Measurements from ENCODE around the gene SSR1.

SSR1 gene

GRCh38 chr6:7304821-7305220 lies 8.2 kb downstream of the SSR1 start:
- Histone ChIP-seq H4K20me1 (ENCODE audit: low read depth, low read length) (peaks cover 31% of the 10 kb centered on the region), H3K27ac (ENCODE audit: low read depth, low read length) (no peak overlapping the region), H3K36me3 (ENCODE audit: low read length) (peaks cover 65% of the 10 kb centered on the region), H3K4me3 (ENCODE audit: insufficient read depth, low read length, poor library complexity, severe bottlenecking) (no peak overlapping the region), H3K27me3 (ENCODE audit: low read length) (no peaks in the 10 kb centered on the region), H3K9ac (ENCODE audit: low read length) (no peak overlapping the region), H3F3A (ENCODE audit: insufficient read depth) (no peaks in the 10 kb centered on the region), H3K79me2 (ENCODE audit: insufficient read depth, low read length) (peaks cover 63% of the 10 kb centered on the region), H3K9me3 (ENCODE audit: insufficient read depth, low read length) (no peaks in the 10 kb centered on the region), H2AFZ (ENCODE audit: low read depth, low read length, severe bottlenecking) (no peak overlapping the region), H3K9me2 (replicated peaks; ENCODE audit: insufficient read depth, low read length) (no peaks in the 10 kb centered on the region), H3K4me2 (ENCODE audit: low read depth, low read length, poor library complexity, severe bottlenecking) (no peak overlapping the region)
- no peak for TF ChIP-seq EZH2phosphoT487 (conservative IDR thresholded peaks at IDR 0.05; ENCODE audit: low read length)
- TF ChIP-seq, protein P1, sequence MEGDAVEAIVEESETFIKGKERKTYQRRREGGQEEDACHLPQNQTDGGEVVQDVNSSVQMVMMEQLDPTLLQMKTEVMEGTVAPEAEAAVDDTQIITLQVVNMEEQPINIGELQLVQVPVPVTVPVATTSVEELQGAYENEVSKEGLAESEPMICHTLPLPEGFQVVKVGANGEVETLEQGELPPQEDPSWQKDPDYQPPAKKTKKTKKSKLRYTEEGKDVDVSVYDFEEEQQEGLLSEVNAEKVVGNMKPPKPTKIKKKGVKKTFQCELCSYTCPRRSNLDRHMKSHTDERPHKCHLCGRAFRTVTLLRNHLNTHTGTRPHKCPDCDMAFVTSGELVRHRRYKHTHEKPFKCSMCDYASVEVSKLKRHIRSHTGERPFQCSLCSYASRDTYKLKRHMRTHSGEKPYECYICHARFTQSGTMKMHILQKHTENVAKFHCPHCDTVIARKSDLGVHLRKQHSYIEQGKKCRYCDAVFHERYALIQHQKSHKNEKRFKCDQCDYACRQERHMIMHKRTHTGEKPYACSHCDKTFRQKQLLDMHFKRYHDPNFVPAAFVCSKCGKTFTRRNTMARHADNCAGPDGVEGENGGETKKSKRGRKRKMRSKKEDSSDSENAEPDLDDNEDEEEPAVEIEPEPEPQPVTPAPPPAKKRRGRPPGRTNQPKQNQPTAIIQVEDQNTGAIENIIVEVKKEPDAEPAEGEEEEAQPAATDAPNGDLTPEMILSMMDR (IDR thresholded peaks at IDR 0.05; ENCODE audit: insufficient read depth, low read length, poor library complexity, severe bottlenecking) = no peak

DNA sequence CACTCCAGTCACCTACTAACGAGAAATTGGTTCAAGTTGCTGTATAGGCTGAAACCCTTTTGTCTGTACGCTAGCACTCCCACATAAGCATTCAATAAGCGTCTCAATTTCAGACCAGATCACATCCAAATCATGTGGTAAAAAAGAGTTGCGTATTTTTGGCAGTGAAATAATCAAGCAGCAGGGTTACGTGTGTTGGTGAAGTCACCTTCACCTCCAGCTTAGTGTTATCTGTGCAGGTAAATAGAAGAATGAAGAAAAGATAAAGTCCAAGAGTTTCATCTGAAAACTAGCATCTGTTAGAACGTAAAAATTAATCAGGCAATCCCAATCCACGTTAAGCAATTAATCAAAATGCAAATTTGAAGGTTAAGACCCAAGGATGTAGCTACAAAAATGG lies 11.3 kb downstream of the SSR1 start:
- no peak overlapping the region for H3K4me3 ChIP-seq (ENCODE audit: insufficient read depth, low read length, poor library complexity, severe bottlenecking)
- peaks cover 23% of the 10 kb centered on the region for H4K20me1 ChIP-seq (ENCODE audit: low read depth, low read length)
- no peak overlapping the region for H3K4me2 ChIP-seq (ENCODE audit: low read depth, low read length, poor library complexity, severe bottlenecking)
- no peak overlapping the region for H3K27ac ChIP-seq (ENCODE audit: low read depth, low read length)
- no peaks in the 10 kb centered on the region for H3K9me3 ChIP-seq (ENCODE audit: insufficient read depth, low read length)
- TF ChIP-seq EZH2phosphoT487 (conservative IDR thresholded peaks at IDR 0.05; ENCODE audit: low read length) = no peak
- TF ChIP-seq, protein P1 (IDR thresholded peaks at IDR 0.05; ENCODE audit: insufficient read depth, low read length, poor library complexity, severe bottlenecking) = no peak
- no peaks in the 10 kb centered on the region for H3K27me3 ChIP-seq (ENCODE audit: low read length)
- peaks cover 34% of the 10 kb centered on the region for H3K79me2 ChIP-seq (ENCODE audit: insufficient read depth, low read length)
- no peaks in the 10 kb centered on the region for H3K9me2 ChIP-seq (replicated peaks; ENCODE audit: insufficient read depth, low read length)
- H3K36me3 ChIP-seq (ENCODE audit: low read length) = peaks cover 68% of the 10 kb centered on the region
- no peaks in the 10 kb centered on the region for H3F3A ChIP-seq (ENCODE audit: insufficient read depth)
- H3K9ac ChIP-seq (ENCODE audit: low read length) = no peak overlapping the region
- H2AFZ ChIP-seq (ENCODE audit: low read depth, low read length, severe bottlenecking) = no peak overlapping the region

- Histone ChIP-seq H3K9me2 (replicated peaks; ENCODE audit: insufficient read depth, low read length) (no peaks in the 10 kb centered on the region), H3K36me3 (ENCODE audit: low read length) (peaks cover 76% of the 10 kb centered on the region), H3K27ac (ENCODE audit: low read depth, low read length) (no peak overlapping the region), H3K27me3 (ENCODE audit: low read length) (no peaks in the 10 kb centered on the region), H3K9me3 (ENCODE audit: insufficient read depth, low read length) (no peaks in the 10 kb centered on the region), H3F3A (ENCODE audit: insufficient read depth) (no peaks in the 10 kb centered on the region), H3K79me2 (ENCODE audit: insufficient read depth, low read length) (peaks cover 29% of the 10 kb centered on the region), H3K4me3 (ENCODE audit: insufficient read depth, low read length, poor library complexity, severe bottlenecking) (no peak overlapping the region), H3K4me2 (ENCODE audit: low read depth, low read length, poor library complexity, severe bottlenecking) (no peak overlapping the region), H4K20me1 (ENCODE audit: low read depth, low read length) (peaks cover 23% of the 10 kb centered on the region), H2AFZ (ENCODE audit: low read depth, low read length, severe bottlenecking) (no peak overlapping the region), H3K9ac (ENCODE audit: low read length) (no peak overlapping the region)
- TF ChIP-seq, protein P1 (IDR thresholded peaks at IDR 0.05; ENCODE audit: insufficient read depth, low read length, poor library complexity, severe bottlenecking) = no peak
- TF ChIP-seq EZH2phosphoT487 (conservative IDR thresholded peaks at IDR 0.05; ENCODE audit: low read length) = no peak
Observed at GRCh38 chr6:7300926-7301325, 12.1 kb downstream of the SSR1 start.

Data from SU-DHL-6 (cell line).